Brain pericyte (primary cell): Measurements from ENCODE around the gene GSTA4.
A peak's percentile ranks its signal among the peaks of the same experiment; 100 is the strongest.
"Not testable (repeated sequence)": the region's sequence is repeated elsewhere in the genome, so short reads cannot be mapped to it uniquely, and the experiment has no call there.

ENCODE experiments used
- DNase-seq: peaks from one replicate; pipeline ENCODE4 v3.0.0-alpha.2; 2012; ENCODE audit warnings: low read depth, low spot score

GSTA4 gene

DNA sequence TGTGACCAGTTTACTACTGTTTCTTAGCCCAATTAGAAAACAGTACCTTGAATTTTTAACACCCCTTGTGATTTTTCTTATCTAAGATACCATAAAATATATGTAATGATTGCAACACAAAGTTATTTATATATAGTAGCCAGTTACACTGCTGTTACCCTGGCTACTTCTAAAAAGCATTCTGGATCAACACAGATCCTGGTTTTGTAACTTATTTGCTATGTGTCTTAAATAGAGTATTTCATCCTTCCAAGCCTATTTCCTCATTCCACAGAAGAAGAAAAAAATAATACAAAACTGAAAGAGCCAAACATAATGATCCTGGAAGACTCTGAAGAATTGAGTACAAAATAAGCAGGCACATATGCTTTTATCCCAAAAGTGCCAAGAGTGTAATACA is 19.0 kb upstream of the GSTA4 start:
- no peak for DNase-seq

DNA sequence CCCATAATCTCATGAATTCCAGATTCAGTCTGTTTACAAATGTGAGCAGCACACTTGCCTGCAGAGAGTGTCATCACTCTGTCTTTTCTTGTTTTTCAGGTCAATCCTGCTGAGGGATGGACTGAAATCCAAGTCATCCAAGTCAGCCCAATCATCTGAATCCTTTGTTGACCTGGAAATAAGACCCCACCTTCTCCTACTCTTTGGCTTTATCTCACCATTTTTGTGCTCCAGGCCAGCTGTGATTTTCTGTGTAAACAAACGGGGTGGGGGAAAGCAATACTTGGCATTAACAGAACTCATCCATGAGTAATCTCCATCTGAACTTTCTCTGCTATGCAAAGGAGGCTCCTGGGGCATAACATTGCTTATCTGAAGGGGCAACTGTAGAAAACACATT is 16.9 kb upstream of the GSTA4 start:
- DNase-seq = no peak

DNA sequence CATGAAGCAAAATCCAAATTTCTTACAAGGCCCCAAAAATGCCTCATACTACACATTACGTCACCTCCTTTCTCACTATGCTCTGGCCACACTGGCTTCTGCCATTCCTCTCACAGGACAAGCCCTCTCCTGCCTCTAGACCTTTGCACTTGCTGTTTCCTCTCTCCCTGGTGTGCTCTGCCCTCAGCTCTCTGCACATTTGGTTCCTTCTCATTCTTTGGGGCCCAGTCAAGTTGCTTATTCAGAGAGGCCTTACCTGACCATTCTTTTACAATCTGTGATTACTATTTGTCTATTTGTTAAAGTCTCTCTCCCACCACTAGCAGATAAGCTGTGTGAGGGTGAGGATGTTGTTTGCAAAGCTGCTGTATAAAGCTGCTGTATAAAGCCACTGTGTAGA is 15.4 kb upstream of the GSTA4 start:
- DNase-seq = no peak

DNA sequence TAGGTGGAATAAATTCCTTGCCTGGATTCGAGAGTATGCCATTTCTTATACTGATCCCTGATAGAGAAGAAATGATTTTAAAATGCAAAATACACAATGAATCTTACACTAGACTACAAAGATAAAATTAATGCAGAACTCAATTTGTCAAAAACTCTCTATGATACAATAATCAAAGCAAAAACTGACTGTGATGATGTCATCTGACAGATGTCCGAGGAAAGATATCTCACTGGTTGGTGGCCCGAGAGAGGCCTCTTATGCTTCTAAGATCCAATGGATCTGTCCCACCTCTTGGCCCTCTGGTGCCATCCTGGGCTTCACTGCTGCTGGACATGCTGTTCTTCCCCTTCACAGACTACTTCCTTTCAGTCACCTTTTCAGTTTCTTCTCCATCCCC is 14.4 kb upstream of the GSTA4 start:
- no peak for DNase-seq

DNA sequence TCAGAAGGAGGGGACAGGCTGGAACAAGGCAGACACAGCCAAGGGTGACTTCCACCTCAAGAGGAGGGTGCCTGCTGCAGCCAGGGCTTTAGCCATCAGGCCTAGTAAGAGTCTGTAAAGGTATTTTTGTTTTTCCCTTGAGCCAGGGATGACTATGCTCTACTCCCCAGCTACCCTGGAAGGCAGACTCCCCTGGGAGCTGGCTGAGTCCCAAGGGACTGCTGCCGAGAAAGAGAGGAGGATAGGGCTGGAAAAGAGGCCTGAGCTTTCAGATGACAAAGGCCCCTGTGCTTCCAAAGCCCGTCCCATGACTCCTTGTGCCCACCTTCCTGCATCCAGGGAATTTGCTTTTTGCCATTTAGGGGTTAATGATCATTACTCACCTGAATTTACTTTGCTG is 14.0 kb upstream of the GSTA4 start:
- no peak for DNase-seq

DNA sequence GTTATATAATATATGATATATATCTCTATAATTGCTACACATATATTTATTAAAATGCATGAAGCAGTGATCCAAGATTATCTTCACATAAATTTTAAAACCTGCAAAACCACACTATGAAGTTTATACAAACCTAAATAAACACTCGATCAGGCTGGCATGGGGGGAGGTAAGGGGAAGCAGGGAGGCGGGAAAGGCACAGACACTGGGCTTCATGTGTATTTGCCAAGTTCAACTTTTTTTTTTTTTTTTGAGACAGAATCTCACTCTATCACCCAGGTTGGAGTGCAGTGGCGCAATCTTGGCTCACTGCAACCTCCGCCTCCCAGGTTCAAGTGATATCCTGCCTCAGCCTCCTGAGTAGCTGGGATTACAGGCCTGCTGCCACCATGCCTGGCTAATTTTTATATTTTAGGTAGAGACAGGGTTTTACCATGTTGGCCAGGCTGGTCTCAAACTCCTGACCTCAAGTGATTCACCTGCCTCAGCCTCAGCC is 13.2 kb upstream of the GSTA4 start:
- DNase-seq = not testable (repeated sequence)

DNA sequence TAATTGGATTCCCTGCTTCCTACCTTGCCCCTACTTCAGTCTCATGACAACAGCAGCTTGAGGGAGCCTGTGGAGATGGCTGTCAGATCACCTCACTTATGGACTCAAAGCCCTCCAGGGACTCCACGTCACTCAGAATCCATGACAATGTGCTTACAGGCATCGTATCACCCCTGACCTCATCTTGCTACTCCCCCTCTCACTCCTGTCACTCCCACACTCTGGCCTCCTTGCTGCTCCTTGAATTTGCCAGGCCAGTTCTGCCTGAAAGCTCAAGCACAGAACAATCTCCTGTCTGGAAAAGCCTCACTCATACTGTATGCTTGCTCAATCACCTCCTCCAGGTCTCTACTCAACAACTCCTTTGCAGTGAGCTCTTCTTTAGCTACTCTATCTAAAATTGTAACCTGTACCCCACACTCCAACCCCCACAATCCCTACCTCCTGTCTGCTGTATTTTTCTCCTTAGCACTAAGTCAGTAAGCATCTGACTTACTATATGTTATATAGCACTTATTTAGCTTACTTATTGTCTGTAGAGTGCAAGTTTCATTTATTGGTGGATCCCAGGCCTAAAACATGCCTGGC is 10.7 kb upstream of the GSTA4 start:
- DNase-seq = no peak

DNA sequence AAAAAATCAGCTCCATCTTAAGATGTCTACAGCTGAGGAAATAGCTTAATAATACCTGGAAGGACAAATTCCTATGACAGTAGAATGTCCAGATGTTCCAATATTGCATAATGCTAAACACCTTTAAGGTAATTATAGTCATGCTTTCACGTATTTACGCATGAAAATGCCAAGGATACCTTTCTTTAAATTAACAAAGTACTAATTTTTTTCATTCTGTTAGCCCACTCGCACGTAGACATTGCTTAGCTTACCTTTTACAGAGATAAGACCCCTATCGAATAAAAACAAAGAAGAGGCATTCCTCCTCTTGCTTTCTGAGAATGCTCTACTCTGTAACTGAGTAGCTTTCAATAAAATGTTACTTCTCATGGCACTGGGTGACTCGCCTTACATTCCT is 4.4 kb upstream of the GSTA4 start:
- no peak for DNase-seq

DNA sequence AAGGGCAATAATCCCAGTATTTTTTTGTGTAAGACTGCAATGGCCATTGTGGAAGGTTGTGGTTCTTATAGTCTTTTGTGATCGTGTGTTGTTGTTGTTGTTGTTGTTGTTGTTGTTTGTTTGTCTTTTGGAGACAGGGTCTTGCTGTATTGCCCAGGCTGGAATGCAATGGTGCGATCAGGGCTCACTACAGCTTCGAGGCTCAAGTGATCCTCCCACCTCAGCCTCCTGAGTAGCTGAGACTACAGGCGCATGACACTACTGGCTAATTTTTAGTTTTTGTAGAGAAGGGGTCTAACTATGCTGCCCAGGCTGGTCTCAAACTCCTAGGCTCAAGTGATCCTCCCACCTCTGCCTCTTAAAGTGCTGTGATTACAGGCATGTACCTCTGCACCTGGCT is 3.5 kb upstream of the GSTA4 start:
- DNase-seq = no peak

DNA sequence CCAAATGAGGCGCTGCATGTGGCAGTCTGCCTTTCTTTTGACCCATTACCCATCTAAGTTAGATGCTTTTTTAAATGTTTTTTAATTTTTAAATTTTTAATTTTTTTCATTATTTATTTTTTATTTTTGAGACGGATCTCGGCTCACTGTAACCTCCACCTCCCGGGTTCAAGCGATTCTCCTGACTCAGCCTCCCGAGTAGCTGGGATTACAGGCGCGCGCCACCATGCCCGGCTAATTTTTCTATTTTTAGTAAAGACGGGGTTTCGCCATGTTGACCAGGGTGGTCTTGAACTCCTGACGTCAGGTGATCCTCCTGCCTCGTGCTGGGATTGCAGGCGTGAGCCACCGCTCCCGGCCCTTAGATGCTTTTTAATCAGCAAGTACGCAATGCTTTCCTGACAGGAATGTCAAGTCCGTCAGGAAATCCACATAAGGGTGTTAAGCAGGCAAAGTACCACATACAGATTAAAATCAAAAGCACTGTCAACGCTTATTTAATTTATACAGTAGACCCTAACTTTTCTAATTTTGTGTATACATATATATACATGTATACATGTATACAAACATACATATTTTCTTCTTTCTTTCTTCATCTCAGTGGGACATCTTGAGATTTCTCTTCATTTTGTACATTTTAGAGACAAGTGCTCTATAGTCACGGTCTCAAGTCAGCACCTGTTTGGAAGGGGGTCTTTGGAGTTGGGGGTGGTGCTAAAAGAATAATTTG is 995 bp upstream of the GSTA4 start:
- DNase-seq = peak; percentile 60

DNA sequence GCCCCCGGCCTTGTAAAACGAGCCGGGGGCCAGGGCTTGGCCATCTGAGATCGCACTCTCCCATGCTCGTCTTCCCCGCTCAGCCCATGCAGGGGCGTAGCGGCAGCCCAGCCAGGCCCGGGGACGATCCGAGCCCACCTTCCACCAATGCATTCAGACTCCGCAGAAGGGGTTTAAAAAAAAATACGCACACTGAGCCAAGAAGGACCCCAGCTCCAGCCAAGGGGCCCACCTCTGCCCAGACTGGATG is 320 bp downstream of the GSTA4 start:
- no peak for DNase-seq

DNA sequence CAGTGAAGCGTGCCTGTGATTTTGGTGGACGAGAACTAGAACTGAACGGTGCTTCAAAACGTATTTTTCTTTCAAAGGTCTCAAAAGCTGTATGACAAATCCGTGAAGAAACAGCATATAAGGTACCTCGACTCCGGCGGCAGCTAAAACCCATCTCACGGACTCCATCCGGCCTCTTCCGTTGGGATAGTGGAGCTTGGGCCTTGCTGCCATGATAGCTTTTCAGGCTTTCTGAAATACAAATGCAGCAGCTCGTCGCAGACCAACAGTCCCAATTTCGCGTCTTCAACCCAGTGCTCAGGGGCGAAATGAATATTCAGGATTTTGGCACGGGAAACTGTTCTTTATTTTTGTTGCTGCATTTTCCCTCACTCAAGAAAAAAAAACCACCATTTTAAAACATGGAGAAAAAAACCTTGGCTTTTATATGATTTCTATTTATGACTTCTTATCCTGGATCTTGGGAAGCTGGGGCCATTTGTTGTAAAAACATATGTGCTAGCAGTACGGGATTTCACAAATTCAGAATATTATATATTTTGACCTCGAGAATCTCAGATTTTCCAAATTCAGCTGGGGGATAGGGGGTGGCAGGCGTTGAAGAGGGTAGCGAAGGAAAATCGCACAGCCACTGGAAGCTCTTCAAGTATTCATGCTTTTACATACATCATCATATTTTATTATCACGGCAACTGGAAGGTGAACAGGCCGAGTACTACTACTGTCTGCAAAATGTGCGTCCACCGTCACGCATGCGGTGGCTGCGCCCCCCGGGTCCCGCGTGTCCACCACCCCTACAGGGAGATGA is 849 bp downstream of the GSTA4 start:
- no peak for DNase-seq

DNA sequence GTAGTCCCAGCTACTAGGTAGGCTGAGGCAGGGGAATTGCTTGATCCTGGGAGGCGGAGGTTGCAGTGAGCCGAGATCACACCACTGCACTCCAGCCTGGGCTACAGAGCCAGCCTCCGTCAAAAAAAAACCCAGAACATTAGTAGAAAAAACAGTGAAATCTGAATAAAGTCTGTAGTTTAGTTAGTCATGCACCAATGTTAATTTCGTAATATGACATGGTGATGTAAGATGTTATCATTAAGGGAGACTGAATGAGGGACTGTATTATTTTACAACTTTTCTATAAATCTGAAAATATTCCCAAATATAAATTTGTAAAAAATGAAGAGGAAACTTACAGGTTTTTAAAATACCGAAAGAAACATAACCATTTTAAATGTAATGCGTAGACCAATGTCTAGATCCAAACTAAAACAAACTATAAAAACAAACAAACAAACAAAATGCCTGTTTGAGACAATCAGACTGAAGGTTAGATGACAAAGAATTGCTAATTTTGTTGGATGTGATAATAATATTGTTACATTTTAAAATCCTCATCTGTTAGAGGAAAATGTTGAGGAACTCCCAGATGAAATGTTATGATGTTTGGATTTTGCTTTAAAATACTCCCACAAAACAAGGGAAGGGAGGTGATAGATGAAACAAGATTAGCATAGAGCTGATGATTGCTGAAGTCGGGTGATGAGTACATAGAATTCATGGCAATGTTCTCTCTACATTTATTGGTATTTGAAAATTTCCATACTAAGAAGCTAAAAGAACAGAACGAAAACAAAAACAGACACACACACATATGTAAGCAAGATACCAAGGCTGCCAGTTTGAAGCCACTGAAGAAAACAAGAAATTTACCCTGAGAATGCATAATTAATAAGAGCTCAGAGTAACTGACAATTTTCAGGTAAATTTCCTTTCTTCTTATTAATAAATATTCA is 1.8 kb downstream of the GSTA4 start:
- no peak for DNase-seq

DNA sequence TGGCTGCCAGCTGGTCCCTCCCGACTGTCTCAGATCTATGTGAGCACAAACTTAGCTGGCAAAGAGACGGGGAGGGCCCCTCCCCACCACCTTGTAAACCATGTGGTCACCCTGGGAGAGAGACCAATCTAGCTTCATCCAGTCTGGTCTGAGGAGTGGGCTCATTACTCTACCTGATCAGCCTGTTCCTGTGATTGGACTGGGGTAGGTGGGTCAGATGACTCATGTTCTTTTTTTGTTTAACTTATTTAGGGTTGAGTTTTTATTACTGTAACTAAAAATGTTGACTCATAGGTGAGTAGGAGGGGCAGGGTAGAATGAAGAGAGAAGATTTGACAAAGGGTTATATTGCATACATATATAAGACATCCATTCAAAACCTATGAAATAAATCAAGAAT is 4.7 kb downstream of the GSTA4 start:
- DNase-seq = no peak

DNA sequence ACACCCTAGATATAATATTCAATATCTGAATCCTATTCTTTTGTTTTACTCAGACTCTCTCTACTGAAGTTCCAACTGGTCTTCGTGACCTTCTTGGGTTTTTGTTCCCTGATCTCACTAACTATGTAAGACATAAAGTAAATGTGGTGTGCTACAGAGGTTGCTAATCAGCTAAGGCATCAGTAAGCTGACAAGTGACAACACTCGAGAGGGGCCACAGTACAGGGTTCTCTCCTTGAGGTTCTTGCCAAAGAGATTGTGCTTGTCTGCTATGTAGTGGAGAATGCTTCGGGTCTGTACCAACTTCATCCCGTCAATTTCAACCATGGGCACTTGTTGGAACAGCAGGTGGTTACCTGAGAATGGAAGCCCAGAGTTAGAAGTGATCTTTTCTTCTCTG is 9.9 kb downstream of the GSTA4 start:
- DNase-seq = no peak

DNA sequence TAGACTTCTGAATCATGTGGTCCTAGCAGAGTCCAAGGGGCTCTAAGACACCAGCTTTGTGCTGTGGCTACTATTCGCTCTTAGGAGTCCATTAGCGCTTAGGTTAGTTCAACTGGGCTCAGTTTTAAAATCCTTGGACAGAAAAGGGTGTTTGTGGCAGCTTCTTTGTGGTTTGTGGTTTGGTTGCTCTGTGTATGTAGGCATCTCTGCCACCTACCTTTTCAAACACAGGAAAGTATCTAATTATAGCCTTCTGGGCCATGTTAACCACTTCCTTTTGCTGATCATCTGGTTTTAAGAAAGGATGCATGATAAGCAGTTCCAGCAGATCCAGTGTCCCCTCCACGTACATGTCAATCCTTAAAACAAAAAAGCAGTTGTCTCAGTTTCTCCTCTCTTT is 10.8 kb downstream of the GSTA4 start:
- DNase-seq = no peak

DNA sequence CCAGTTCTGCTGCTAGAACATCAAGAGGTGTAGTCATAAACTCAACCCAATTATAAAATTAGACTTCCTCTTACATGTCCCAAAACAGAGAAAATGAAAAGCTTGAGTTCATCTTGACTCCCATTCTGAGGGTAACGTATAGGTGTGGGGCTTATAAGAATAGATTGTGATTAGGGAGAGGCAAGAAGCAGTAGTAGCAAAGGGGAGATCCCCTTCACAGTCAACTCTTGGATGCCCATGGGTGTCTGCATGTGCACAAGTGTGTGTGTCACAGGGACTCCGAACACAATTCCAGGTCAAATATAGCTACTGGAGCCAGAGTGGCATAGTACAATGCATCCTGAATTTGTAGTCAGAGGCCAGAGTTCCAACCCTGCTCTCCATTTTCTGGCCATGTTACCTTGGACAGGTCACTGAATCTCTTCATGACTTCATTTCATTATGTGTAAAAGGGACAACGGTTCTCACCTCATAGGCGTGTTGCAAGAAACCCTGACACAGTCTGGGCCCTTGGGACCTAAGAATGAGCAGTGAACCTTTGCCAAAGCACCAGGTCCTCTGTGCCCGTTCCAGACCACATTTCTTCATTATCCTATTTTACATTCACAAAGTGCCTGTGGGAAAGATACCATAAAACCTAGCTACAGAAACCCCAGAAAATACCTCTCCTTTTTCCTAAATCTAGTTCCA is 11.8 kb downstream of the GSTA4 start:
- DNase-seq = no peak

DNA sequence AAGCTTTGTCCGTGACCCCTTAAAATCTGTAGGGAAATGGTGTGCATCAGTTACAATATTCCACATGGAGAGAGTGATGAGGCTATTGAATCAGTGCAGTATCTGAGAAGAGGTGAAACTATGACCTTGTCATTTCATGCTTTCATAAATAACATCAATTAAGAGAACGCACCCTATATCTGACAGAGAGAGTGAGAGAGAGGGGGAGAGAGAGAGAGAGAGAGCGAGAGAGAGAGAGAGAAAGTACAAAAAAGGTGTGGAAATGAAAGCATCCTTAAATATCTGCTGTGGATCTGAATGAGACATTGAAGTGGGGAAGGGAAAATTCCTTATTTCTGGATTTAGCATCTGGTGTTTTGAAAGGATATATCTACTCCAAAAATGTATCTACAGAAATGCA is 12.4 kb downstream of the GSTA4 start:
- no peak for DNase-seq

DNA sequence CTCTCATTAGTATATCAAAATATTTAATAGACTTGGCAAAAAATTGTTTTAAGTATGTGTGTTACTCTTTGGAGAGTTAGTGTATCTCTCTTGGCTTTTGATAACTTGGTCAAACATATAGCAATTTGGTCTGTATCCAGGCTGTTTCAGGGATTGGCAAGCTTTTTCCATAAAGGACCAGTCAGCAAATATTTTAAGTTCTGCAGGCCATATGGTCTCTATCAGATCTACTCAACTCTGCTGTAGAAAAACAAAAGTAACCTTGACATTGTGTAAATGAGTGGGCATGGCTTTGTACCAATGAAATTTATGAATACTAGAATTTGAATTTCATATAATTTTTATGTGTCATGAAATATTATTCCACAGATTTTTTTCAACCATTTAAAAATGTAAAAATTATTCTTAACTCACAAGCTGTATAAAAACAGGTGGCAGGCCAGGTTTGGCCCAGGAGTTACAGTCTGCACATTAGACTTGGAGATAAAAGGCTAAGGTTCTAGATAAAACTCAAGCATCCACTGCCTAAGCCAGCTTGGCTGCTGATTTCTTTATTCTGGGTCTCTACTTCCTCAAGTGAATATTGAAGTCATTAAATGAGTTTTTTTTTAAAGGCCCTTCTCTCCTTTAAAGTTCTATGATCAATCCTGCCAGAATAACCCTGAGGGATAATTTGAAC is 13.7 kb downstream of the GSTA4 start:
- DNase-seq = no peak

DNA sequence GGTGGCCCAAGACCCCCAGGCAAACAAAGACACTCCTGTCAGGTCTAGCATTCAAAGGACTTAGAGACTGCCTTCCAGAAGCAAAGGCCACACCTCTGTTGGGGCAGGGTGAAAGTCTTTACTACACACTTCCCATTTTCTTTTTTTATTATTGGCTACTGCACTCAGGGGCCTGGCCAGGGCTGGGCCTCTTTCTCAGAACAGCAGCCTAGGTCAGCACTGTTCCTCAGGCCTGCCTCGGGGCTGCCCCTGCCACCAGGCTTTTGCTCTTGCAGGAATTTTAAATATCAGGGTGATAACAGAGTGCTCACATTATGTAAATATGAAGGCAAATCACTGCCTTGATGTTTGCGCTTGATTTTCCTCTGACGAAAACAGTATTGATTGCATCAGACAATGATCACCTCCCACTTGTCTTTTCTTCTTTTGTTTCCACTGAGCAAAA is 18.5 kb downstream of the GSTA4 start:
- no peak for DNase-seq

DNA sequence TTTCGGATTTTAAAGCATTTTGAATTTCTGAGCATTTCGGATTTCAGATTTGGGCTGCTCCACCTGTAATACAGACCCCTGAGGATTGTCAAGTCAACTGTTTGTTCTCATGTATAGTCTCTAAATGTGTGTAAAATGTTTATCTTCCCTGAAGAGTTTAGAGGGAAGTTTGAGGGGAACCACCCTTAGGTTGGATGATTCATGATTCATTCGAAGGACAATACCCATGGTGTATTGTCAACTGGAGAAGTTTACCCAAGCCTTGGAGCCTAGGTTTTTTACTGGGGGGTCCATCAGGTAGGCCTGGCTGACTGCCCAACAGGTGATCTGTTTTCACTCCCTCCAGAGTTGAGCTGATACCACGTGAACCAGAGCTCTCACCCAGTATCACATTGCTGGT is 18.9 kb downstream of the GSTA4 start:
- DNase-seq = no peak
